SK-N-MC (cell line): ENCODE data around the gene FKBP10.

Experiments used
- EZH2 ChIP-seq: fragments of 200-600 bp; sonication (generic); IDR thresholded peaks from one replicate; pipeline ENCODE4 v1.6.1; 2017; ENCODE audit warnings: antibody characterized with exemption
- FOXP2 ChIP-seq: optimal IDR thresholded peaks from 2 replicates; pipeline ENCODE3; 2011; ENCODE audit warnings: mild to moderate bottlenecking, moderate library complexity; ENCODE audit not compliant: insufficient read depth; ENCODE audit errors: extremely low read length, control extremely low read depth
- POLR2AphosphoS5 ChIP-seq: IDR thresholded peaks from 2 replicates; pipeline ENCODE4 v1.6.1; 2012; ENCODE audit warnings: mild to moderate bottlenecking, low read depth, low read length, borderline replicate concordance

DNA sequence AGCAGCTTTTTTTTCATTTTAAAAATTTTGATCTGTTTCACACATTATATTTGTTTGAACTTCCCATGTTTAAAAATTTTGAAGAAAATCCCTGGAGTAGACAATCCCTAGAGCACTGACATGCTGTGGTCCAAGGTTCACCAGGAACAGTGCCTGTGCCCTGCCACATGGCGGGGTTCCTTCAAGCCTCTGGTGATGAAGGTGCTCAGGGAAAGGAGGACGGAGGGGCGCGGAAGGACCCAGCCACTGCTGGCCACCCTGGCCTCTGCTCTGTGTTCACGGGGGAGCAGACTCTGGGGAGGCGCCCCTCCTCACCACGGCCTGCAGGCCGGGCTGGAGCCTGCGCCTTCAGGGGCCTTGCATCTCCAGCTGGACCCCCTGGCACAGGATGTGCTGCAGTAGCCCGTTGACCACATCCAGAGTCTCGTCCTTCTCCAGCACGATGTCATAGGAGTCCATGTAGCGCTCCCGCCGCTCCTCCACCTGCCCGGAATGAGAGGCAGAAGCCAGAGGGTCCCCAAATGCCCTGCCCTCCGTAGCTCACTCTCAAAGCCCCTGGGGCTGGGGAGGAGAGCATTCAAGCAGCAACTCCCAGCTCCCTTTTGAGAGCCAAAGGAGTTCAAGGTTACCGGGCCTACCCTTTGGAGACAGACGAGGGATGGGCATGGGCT is 12.5 kb downstream of the FKBP10 start:
- TF ChIP-seq POLR2AphosphoS5 (no peak), EZH2 (no peak), FOXP2 (no peak)
